K562 (cell line): ENCODE measurements around the gene KAZN. TPM values are rescaled to one million over a fixed set of nuclear protein-coding genes. Genes with fewer than 3 reads are reported as not detected.

Experiments used
- polyA plus RNA-seq, 8 experiments: library from polyadenylated mRNA; depleted of rRNA in 4 of 8; stranded (reverse) in 5 of 8; unstranded in 3 of 8; fragments of >200 nt; fragmentation: Nextera tagmentation in 2 of 8; fragmentation: Illumina TruSeq in 1 of 8; extraction: Ambion mirVana in 2 of 8; extraction: Trizol in 1 of 8; gene quantifications; 2 replicates each; pipeline versions ENCODE4 v1.2.1 to v1.2.3, GENCODE V29; 2011 to 2014; ENCODE audit warnings: inconsistent platforms in 1 of 8, missing spikeins in 1 of 8
- total RNA-seq, 7 experiments: library from RNA; depleted of rRNA in 6 of 7; stranded (reverse); fragments of >200 nt in 6 of 7; fragmentation: Illumina TruSeq in 2 of 7; extraction: Trizol in 2 of 7; gene quantifications; 2 replicates each; pipeline versions ENCODE4 v1.2.1 to v1.2.3, GENCODE V29; 2011 to 2021; ENCODE audit warnings: low replicate concordance in 1 of 7
- TF ChIP-seq, protein P1 (sequence below), 2 experiments: fragments of 450-650 bp in 1 of 2; sonication (generic) in 1 of 2; formaldehyde crosslinking in 1 of 2; IDR thresholded peaks; 2 replicates each; pipeline versions ENCODE4 v1.7.1 to v1.9.0; 2016 to 2022; ENCODE audit warnings: inconsistent platforms in 1 of 2, mild to moderate bottlenecking in 1 of 2, missing genetic modification reagents in 1 of 2
- TF ChIP-seq, protein P2 (sequence below): sonication (generic); formaldehyde crosslinking; IDR thresholded peaks from 2 replicates; pipeline ENCODE4 v1.8.1; 2023; ENCODE audit warnings: mild to moderate bottlenecking, missing genetic modification reagents

Gene KAZN
- total and polyA plus RNA-seq, 9 of the 15 experiments (the other 6 are each of a cell fraction or from before 2014, with no cell fraction given) = 2.1 to 21.6 (median 5.4) TPM

DNA sequence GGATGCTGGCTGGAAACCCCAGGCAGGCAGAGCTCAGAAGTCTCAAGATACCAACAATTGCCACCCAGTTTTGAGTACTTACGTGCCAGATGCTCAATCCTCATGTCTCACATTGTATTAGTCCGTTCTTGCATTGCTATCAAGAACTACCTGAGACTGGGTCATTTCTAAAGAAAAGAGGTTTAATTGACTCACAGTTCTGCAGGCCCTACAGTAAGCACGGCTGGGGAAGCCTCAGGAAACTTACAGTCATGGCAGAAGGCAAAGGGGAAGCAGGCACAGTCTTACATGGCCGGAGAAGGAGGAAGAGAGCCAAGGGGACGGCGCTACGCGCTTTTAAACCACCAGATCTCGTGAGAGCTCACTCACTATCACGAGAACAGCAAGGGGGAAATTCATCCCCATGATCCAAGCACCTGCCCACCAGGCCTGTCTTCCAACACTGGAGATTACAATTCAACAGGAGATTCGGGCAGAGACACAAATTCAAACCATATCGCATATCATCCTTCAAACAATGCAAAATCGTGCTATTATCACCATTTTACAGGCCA, 58.0 kb downstream of the KAZN start (continued):
- TF ChIP-seq, protein P1, sequence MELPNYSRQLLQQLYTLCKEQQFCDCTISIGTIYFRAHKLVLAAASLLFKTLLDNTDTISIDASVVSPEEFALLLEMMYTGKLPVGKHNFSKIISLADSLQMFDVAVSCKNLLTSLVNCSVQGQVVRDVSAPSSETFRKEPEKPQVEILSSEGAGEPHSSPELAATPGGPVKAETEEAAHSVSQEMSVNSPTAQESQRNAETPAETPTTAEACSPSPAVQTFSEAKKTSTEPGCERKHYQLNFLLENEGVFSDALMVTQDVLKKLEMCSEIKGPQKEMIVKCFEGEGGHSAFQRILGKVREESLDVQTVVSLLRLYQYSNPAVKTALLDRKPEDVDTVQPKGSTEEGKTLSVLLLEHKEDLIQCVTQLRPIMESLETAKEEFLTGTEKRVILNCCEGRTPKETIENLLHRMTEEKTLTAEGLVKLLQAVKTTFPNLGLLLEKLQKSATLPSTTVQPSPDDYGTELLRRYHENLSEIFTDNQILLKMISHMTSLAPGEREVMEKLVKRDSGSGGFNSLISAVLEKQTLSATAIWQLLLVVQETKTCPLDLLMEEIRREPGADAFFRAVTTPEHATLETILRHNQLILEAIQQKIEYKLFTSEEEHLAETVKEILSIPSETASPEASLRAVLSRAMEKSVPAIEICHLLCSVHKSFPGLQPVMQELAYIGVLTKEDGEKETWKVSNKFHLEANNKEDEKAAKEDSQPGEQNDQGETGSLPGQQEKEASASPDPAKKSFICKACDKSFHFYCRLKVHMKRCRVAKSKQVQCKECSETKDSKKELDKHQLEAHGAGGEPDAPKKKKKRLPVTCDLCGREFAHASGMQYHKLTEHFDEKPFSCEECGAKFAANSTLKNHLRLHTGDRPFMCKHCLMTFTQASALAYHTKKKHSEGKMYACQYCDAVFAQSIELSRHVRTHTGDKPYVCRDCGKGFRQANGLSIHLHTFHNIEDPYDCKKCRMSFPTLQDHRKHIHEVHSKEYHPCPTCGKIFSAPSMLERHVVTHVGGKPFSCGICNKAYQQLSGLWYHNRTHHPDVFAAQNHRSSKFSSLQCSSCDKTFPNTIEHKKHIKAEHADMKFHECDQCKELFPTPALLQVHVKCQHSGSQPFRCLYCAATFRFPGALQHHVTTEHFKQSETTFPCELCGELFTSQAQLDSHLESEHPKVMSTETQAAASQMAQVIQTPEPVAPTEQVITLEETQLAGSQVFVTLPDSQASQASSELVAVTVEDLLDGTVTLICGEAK (IDR thresholded peaks at IDR 0.05) = no peak
- TF ChIP-seq, protein P1 (CRISPR knock-in tag; IDR thresholded peaks at IDR 0.05) = no peak
- TF ChIP-seq, protein P2, sequence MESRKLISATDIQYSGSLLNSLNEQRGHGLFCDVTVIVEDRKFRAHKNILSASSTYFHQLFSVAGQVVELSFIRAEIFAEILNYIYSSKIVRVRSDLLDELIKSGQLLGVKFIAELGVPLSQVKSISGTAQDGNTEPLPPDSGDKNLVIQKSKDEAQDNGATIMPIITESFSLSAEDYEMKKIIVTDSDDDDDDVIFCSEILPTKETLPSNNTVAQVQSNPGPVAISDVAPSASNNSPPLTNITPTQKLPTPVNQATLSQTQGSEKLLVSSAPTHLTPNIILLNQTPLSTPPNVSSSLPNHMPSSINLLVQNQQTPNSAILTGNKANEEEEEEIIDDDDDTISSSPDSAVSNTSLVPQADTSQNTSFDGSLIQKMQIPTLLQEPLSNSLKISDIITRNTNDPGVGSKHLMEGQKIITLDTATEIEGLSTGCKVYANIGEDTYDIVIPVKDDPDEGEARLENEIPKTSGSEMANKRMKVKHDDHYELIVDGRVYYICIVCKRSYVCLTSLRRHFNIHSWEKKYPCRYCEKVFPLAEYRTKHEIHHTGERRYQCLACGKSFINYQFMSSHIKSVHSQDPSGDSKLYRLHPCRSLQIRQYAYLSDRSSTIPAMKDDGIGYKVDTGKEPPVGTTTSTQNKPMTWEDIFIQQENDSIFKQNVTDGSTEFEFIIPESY (CRISPR knock-in tag) = peak; percentile 93
- TF ChIP-seq, all 486 proteins: peak for 12
